Measurements from ENCODE around the gene GREB1L. TPM values are rescaled to one million over a fixed set of nuclear protein-coding genes. Genes with fewer than 3 reads are reported as not detected.
A peak's percentile ranks its signal among the peaks of the same experiment; 100 is the strongest.

Gene GREB1L
- 71.1 and 75.4 TPM in 2 replicates for total RNA-seq (2022)
- Bru-seq, nascent RNA = percentile 82 among the genes with signal in this experiment
- BruChase-seq, experiment 1, labeled RNA remaining after a 2-hour chase = percentile 88 among the genes with signal in this experiment
- BruChase-seq, experiment 2, labeled RNA remaining after a 6-hour chase = percentile 86 among the genes with signal in this experiment
- long read RNA-seq, partial matches to known transcripts = 12 of 23 reads
- long read RNA-seq, other reads (novel, unspliced or antisense) = 11 of 23 reads

DNA sequence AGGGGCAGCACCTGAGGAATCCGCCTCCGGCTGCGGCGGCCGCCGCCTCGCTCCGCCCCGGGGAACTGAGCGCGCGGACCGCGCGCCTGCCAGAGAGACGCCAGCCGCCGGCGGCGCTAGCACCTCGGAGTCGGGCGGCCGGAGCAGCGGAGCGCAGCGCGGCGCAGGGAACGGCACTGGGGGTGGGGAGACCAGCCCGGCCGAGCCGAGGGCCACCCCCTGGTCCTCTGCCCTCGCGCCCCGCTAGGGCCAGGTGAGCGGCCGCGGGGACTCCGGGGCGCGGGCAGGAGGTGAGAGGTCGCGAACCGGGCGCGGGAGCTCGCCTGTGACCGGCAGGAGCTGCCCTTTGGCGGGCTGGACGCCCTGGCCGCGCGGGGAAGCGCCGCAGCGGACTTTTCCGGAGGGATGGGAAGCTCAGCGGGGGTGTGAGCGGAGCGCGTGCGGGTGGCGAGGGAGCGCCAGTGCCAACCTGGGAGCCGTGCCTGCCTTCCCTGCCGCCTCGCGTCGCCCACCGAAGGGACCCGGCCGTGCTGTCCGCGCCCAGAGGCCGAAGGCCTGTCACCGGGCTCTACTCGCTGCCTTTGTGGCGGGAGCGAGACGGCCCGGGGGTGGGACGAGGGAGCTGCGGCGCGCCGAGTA is at the start of gene GREB1L:
Gene GREB1L (plus strand): TSS at position 92 of the 639 bp plus-strand sequence. CDS start 141,287 bp downstream, outside the sequence.
- Histone ChIP-seq H3K4me1 (peaks cover 25% of the 10 kb centered on the region; the same call in 1 of the 2 replicates), H3K36me3 (ENCODE audit: control insufficient read depth, insufficient read depth, low read length) (no peaks in the 10 kb centered on the region), H3K27me3 (replicated peaks; ENCODE audit: control insufficient read depth, insufficient read depth, low read length) (no peaks in the 10 kb centered on the region), H3K9me3 (no peaks in the 10 kb centered on the region), H3K4me3 (ENCODE audit: low read depth, low read length) (peak within 1 kb of the TSS; percentile 99)
- Mint-ChIP-seq H3K27ac (ENCODE audit: unreplicated experiment) (peak within 1 kb of the TSS; percentile 91), H3K27me3 (ENCODE audit: insufficient read depth, unreplicated experiment) (no peaks in the 10 kb centered on the region), H3K4me1 (ENCODE audit: low read depth, unreplicated experiment) (peaks cover 18% of the 10 kb centered on the region), H3K9me3 (ENCODE audit: unreplicated experiment) (no peaks in the 10 kb centered on the region), H3K36me3 (ENCODE audit: insufficient read depth, unreplicated experiment) (peaks cover 12% of the 10 kb centered on the region), H3K4me3 (ENCODE audit: unreplicated experiment) (peak within 1 kb of the TSS; percentile 95)
- CTCF ChIA-PET = interaction anchor here (0.5 to 0.6 kb wide), 2 partner anchors 116 to 244 kb away, joined by 3 to 4 read pairs; no protein-coding TSS in a partner anchor
- no TSS peak for BruUV-seq (replicated peaks)
- DNase-seq = peak; percentile 82 to 91
- intact Hi-C loops (cut with micrococcal nuclease; ENCODE audit: unreplicated experiment) = loop anchor here (2.0 to 10.0 kb wide), 6 partner anchors 15 to 360 kb away; partner anchors contain the start of gene ESCO1
- TF ChIP-seq CTCF (IDR thresholded peaks at IDR 0.05; ENCODE audit: insufficient read depth in 1 of 2, low read depth in 1 of 2, low read length in 1 of 2, severe bottlenecking in 1 of 2, unreplicated experiment in 1 of 2) = peak; percentile 28 to 35
- POLR2A ChIA-PET = interaction anchor here (0.6 to 0.7 kb wide), 3 partner anchors 13 to 49 kb away, joined by 3 to 4 read pairs (median 4); no protein-coding TSS in a partner anchor

- Histone ChIP-seq H3K4me3 (ENCODE audit: low read depth, low read length) (no peak overlapping the region), H3K36me3 (ENCODE audit: control insufficient read depth, insufficient read depth, low read length) (no peaks in the 10 kb centered on the region), H3K4me1 (no peaks in the 10 kb centered on the region), H3K9me3 (no peaks in the 10 kb centered on the region), H3K27me3 (replicated peaks; ENCODE audit: control insufficient read depth, insufficient read depth, low read length) (no peaks in the 10 kb centered on the region)
- Mint-ChIP-seq H3K4me3 (ENCODE audit: unreplicated experiment) (no peak overlapping the region), H3K27ac (ENCODE audit: unreplicated experiment) (no peak overlapping the region), H3K27me3 (ENCODE audit: insufficient read depth, unreplicated experiment) (no peaks in the 10 kb centered on the region), H3K9me3 (ENCODE audit: unreplicated experiment) (no peaks in the 10 kb centered on the region), H3K36me3 (ENCODE audit: insufficient read depth, unreplicated experiment) (no peaks in the 10 kb centered on the region), H3K4me1 (ENCODE audit: low read depth, unreplicated experiment) (peaks cover 13% of the 10 kb centered on the region)
- intact Hi-C loops (cut with micrococcal nuclease; ENCODE audit: unreplicated experiment) = loop anchor here (1.0 to 10.0 kb wide), 2 partner anchors 53 to 220 kb away; partner anchors contain the start of gene GREB1L
- DNase-seq = no peak
- TF ChIP-seq CTCF (IDR thresholded peaks at IDR 0.05; ENCODE audit: insufficient read depth in 1 of 2, low read depth in 1 of 2, low read length in 1 of 2, severe bottlenecking in 1 of 2, unreplicated experiment in 1 of 2) = no peak
- ChIA-PET POLR2A (interaction anchor here (0.6 kb wide), 1 partner anchor 51 kb away, joined by 4 read pairs; no protein-coding TSS in a partner anchor), CTCF (interaction anchor here (0.6 to 1.7 kb wide), 8 partner anchors 12 to 629 kb away, joined by 3 to 11 read pairs (median 4); partner anchors contain the start of genes ESCO1 and ROCK1)
- no TSS peak for BruUV-seq (replicated peaks)
These were observed 49.8 kb upstream of the GREB1L start for GRCh38 chr18:21192308-21192624.

Data from Caco-2 (cell line).